GM19193 (cell line): ENCODE measurements around the gene DPYSL3.

ENCODE experiments used
- POLR2A ChIP-seq: IDR thresholded peaks from 4 replicates; pipeline ENCODE4 v1.6.1; 2011; ENCODE audit not compliant: insufficient read depth, insufficient read length; ENCODE audit errors: extremely low read depth

Gene DPYSL3

DNA sequence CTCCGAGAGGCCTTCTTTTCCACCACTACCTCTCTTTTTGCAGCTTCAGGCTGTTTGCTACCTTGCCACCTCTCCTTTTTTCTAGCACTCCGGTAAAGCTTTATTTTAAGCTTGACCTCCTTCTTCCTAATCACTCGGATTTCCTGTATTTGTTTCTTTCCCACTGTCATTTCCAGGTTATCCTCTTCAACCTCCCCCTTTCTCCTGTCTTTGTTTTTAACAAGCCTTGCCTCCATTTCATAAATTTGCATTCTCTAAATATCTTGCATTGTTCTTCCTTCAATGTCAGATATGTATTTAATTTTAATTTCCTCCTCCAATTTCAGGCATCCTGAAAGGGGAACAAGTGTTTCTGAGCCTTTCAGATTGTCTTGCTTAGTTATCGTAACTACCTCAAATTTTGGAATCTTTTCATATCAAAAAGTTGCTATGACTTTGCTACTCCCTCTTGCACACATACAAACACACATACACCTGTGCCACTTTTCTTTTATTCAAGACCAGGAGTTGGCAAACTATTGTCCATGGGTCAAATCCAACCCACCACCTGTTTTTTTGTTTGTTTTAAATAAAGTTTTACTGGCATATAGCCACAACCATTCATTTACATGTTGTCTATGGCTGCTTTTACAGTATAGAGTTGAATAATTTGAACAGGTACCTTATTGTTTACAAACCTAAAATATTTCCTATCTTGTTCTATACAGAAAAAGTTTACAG lies 22.7 kb downstream of the DPYSL3 start:
- TF ChIP-seq POLR2A: no peak

DNA sequence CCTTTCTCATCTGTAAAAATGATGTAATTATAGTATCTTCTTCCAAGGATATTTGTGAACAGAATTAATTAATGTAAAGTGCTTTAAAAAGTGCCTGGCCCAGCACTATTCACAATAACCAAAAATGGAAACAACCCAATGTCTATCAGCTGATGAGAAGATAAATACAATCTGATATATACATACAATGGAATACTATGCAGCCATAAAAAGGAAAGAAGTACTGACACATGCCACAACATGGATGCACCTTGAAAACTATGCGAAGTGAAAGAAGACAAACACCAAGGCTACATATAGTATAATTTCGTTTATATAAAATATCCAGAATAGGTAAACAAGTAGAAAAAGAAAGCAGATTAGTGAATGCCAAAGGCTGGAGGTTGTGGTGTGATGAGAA lies 24.1 kb downstream of the DPYSL3 start:
- TF ChIP-seq POLR2A: no peak

DNA sequence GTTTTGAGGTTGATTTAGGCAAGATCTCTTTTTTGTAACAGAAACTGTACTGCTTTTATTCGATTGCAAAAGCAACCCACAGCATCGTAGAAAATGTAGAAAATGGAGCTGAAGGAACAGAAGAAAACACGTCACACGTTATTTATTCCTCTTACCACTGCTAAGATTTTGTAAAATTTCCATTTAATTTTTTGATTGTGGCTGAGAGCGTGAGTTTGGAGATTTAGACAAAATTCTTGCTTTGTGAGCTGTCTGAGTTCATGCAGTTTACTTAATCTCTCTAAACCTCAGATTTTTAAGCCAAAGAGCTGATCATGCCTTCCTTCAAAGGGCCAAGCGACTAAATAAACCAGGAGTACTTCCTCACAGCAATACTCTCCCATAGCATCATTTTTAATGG lies 24.8 kb downstream of the DPYSL3 start:
- TF ChIP-seq POLR2A: no peak

DNA sequence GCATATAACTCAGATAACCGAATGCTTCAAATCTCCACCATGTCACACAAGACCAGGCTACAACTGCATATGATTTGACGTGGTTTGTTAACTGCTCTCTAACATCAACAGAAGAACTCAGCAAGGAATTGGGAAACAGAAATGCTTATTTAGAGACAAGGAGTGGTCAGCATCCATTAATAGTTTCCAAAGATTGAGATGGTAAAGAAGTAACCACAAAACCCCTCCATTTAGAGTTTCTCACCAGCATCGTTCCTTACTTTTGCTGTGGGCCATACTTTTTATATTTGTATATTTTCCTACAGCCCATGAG lies 25.2 kb downstream of the DPYSL3 start:
- no peak for TF ChIP-seq POLR2A

DNA sequence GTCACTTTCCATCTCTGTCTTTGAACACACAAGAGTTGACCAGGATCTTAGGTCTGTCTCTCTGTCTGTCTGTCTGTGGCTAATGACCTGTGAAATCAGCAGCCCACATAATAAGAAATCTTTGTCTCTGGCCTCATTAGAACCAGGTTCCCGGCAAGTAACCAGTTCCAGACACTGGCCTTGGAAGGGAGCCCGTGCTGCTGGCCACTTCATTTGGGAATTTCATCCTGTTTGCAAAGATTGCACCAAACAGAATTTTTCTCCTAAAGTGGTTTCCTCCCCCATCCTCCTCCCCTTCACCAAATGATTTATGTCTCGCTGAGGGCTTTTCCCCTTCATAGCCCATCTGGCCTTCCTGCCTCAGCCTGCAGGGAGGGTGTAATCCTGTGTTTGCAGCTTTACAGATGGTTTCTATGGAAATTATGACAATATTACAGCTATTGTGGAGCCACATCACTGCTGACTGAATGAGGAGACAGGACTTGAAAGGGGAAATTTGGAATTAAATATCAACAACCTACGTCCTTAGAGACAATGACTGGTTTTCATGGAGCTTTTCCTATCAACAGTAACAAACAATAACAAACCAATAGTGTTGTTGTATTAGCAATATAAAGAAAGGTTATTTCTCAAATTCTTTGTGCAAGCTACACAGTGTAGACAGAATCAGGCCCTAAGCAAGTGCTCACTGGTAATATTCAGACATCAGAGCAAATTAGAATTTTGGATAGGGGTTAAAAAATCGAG lies 25.7 kb downstream of the DPYSL3 start:
- no peak for TF ChIP-seq POLR2A

DNA sequence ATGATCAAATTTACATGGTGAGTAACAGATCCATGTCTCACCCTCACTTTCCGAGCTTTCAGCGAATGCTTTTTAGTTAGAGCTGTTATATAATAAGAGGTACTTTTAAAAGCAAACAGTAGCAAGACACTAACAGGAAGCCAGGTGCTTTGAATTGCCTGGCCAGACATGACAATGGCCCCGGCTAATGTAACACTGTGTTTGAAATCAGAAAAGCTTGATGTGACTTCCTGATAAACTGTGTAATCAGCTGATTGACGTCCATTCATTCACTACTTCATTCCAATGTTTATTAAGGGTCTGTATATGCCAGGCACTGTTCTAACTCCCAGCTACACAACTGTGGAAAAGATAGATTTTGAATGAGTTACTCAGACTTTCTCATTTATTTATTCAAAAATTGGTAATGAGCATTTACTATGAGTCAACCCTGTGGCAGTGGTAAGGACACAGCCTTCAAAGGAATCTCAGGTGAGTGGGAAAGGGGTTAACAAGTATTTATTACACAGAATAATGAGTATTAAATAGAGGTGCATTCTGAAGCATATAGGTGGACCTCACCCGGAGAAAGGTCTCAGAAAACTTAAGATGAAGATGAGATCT lies 26.6 kb downstream of the DPYSL3 start:
- TF ChIP-seq POLR2A: no peak

DNA sequence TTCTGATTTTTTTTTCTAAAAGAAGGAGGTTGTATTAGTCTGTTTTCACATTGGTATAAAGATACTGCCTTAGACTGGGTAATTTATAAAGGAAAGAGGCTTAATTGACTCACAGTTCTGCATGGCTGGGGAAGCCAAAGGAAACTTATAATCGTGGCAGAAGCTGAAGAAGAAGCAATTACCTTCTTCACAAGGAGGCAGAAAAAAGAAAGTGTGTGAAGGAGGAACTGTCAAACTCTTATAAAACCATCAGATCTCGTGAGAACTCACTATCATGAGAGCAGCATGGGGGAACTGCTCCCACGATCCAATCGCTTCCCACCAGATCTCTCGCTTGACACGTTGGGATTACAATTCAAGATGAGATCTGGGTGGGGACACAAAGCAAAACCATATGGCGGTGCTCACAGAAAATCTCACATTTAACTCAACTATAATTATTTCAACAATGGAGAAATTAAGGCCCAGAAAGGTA lies 27.1 kb downstream of the DPYSL3 start:
- TF ChIP-seq POLR2A: no peak

DNA sequence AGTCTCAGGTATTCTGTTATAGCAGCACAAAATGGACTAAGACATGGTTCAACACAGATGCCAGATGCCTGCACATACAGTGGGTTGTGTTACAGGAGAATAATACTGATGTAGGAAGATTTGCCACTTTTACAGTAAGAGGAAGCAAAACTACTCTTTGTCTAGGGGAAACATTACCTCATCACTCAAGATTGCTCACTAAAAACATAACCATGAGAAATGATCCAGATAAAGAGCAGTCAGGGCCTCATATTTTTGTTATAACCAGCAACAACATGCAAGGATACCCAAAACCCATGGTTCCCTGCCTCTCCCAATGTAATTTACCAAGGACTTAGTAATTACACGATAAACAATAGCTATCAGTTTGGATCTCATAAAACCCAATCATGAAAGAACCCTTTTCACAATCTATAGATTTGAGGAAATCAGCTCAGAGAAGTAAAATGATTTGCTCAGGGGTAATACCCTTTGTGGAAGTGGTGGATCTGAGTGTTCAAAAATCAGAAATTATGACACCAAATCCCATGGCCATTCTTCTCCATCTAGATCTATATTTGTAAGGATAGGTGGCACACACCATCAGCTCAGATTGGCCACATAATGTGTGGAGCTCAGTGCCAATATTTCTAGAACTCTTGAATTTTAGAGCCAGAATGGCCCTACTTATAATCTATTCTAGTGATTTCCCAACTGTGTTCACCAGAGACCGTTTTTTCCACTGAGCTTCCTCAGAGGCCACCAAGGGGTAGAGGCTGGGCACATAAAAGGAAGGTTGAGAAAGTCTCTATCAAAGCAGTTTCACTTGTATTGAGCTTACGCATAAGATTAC lies 27.8 kb downstream of the DPYSL3 start:
- no peak for TF ChIP-seq POLR2A

DNA sequence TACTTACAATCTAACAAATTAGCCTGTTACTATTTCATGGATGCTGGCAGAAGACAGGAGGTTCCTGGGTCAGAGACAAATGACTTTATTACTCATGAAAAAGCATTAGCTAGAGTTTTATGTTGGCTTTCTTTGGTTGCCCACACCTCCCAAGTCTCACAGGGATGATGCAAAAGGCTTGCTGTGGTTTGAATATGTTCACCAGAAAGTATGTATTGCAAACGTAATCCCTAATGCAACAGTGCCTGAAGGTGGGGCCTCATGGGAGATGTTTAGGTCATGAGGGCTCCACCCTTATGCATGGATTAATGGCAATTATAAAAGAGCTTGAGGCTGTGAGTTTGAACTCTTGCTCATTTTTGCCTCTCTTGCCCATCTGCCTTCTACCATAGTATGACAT lies 28.5 kb downstream of the DPYSL3 start:
- TF ChIP-seq POLR2A: no peak

DNA sequence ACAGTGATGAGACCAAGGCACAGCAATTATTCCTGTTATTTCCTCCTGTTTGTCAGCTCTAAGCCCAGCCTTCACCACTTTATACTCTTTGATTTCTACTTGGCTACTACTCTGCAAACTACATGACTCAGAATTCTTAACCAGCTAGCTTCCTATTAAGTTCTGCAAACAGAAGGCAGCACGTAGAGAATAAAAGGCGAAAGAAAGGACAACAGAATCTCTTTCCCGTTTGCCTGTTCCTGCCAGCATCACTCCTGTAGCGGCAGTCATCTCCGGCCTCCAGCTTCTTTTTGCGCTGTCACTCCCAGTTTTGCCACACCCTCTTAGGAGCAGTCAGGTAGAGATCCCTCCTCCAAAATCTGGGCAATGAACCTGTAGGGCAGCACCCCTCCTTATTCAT lies 29.9 kb downstream of the DPYSL3 start:
- TF ChIP-seq POLR2A: no peak

DNA sequence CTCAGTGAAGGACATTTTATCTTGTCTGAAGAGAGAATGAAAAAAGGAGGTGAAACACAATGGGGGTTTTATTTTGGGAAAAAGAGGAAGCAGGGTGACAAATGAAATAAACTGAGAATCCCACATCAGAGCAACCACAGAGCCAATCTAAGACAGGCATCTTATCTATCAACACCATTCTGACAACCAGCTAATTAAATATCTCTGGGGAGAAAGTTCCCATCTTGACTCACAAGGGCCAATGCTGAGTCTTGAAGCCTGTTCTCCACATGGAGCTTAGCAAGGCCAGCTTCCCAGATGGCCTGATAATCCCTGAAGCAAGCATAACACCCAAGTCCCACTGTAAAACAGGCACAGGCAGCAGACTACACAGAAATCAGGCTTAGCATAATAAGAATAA lies 30.4 kb downstream of the DPYSL3 start:
- TF ChIP-seq POLR2A: no peak

DNA sequence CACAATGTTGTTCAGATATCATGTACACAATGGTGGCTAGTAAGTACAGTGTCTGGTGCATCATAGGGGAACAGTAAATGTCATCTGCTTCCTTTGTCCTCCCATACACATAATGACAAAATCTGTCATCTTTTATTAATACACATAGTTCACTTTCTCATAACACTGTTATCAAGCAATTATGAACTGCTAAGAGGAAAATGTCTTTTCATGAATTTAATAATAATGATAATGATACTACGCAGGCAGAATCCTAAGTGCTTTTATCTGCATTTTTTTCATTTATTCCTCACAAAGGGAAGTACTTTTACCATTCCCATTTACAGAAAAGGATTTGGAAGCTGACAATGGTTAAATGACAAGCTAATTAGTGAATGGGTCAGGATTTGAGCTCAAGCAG lies 35.7 kb downstream of the DPYSL3 start:
- no peak for TF ChIP-seq POLR2A

DNA sequence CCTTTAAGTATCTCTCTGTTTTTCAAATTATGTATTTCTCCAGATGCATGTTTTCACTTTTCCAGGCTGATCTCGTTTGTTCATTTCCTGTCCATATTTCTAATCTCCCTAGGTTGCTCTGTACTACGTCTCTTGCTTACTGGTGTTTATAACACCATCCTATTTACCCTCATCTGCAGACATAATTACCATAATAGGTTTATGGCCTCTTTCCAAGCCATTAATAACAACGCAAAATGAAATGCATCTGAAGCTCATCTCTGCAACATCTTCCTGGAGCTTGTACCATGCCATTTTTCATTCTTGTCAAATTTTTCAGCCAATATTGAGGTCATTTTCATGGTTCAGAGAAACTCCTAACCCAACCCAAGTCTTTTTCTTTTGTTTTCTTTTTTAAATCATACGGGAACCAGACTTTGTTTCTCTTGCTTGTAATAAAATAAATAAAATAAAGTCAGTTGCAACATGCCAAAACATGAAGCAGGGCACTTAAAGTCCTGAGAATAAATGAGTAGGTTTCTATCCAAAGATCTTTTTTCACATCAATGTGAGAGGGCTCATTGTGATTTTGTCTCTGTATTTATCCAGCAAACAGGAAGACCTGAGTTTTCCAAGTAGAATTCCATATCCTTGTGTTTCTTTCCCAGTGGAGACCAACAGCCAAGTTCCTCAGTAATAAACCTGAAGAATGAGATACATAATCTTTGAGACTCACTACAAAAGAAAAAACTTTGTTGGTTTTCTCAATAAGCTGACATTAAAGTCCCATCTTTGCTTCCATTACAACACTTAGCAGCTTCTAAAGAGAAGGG lies 37.0 kb downstream of the DPYSL3 start:
- TF ChIP-seq POLR2A: no peak

DNA sequence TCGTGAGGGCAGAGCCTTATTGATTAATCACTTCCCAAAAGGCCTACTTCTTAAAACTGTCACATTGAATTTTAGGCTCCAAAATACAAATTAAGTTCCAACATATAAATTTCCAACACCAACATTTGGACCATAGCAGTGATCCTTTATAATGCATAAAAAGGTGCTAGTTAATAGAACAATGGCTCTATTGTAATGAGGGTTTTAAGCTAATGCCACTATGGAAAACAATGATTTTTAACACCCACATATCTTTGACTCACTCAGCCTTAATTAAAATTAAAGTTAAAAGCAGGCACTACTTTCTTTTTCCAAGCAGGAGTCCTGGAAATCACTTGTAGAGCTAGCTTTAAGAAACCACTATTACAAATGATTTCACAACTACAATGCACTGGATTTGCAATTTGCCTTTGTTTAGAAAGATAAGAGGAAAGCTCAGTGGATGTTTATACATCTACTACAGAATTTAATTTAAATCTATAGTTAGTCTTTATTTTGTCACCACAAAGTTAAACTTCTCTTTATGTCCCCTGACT lies 41.8 kb downstream of the DPYSL3 start:
- no peak for TF ChIP-seq POLR2A
